Stimulated activated CD8-positive, alpha-beta memory T cell treated with anti-CD3 and anti-CD28 coated beads, Interleukin-7, amount 100 ng/mL, for 48 hours (primary cell): ENCODE measurements around the gene XXYLT1.
"Not testable (repeated sequence)": the region's sequence is repeated elsewhere in the genome, so short reads cannot be mapped to it uniquely, and the experiment has no call there.

Source experiments
- DNase-seq, 2 donors: peaks; one replicate each; pipeline ENCODE4 v3.0.0-alpha.2; 2020; ENCODE audit warnings: low read depth in 1 of 2; ENCODE audit errors: extremely low read depth in 1 of 2

Gene XXYLT1

GRCh38 chr3:195187609-195188425, 83.1 kb downstream of the XXYLT1 start:
- no peak for DNase-seq

DNA sequence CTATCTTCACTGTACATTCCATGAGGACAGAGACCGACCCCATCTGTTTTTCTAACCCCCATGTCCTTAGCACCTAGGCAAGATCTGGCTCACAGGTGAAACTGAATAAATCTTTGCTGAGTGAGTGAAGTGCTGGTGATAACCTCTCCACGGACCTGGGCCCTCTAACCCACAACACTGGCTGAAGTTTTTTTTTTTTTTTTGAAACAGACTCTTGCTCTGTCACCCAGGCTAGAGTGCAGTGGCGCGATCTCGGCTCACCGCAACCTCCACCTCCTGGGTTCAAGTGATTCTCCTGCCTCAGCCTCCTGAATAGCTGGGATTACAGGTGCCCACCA, 84.3 kb downstream of the XXYLT1 start:
- DNase-seq = not testable (repeated sequence)

- DNase-seq = no peak
Measured at GRCh38 chr3:195186041-195186709, 84.8 kb downstream of the XXYLT1 start.

DNA sequence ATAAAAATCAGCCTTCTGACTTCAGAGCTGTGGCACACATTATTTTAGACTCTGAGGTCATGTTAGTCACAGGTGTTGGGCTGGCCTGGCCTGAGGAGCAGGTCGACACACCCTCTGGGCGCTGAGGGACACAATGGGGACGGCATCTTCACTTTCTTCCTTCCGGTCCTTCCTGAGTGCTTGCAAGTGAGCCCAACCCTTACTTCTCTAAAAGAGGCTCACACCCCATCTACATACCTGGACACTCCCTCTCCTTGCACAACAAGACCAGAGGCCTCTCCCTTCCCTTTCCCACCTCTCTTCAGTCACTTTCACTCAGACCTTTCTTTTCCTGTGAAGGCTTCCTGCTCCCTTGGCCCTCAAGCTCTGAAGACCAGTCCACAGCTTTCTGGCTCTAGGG, 85.4 kb downstream of the XXYLT1 start:
- DNase-seq = no peak

DNA sequence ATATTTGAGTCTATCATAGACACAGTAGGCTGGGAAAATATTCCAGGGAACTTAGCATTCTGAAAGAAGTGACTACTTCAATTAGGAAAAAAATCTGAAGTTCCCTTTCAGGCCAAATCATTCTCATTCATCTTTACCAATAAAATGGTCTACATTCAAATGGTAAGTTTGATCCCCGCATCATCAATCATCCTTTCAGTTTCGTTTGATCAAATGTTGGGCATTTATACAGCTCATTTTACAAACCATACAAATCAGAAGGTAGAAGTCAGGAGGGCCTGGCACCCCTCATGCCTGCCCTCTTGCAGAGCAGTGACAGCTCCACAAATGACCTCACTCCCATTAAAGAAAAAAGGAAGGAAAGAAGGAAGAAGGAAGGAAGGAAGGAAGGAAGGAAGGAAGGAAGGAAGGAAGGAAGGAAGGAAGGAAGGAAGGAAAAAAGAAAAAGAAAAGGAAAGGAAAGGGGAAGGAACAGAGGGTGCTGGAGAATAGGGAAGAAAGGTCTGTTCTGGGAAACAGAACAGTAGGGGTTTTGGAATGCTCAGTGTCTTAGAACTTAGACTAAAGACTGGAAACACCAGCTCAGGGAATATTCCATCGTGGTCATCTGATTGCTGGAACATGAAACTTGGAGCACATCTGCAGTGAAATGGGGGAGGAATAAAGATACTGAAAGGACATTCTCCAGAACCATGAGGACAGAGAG, 86.1 kb downstream of the XXYLT1 start:
- no peak for DNase-seq

DNA sequence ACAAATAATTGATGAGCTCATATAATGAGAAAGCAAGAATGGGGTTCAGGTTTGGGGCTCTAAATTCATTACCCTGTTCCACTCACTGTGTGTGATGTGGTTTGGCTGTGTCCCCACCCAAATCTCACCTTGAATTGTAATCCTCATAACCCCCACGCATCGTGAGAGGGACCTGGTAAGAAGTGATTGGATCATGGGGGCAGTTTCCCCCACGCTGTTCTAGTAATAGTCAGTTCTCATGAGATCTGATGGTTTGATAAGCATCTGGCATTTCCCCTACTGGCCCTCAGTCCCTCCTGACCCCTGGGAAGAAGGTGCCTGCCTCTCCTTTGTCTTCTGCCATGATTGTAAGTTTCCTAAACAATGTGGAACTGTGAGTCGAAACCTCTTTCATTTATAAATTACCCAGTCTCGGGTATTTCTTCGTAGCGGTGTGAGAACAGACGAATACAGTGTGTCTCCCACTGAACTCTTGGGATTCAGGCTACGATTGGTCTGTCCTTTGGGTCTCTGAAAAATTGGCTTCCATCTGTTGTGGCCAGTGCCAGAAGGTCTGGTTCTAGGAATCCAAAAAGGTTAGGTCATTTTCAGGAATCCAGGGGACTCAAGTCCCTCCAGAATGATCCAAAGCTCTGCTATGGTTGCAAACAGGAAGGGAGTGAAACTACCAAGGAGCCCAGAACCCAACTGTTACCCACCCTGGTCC, 87.7 kb downstream of the XXYLT1 start:
- peak in 1 of 2 donors; percentile 17 for DNase-seq

- DNase-seq = no peak
Measured at GRCh38 chr3:195182470-195182795, 88.5 kb downstream of the XXYLT1 start.

GRCh38 chr3:195181741-195182469, 89.1 kb downstream of the XXYLT1 start:
- no peak for DNase-seq

DNA sequence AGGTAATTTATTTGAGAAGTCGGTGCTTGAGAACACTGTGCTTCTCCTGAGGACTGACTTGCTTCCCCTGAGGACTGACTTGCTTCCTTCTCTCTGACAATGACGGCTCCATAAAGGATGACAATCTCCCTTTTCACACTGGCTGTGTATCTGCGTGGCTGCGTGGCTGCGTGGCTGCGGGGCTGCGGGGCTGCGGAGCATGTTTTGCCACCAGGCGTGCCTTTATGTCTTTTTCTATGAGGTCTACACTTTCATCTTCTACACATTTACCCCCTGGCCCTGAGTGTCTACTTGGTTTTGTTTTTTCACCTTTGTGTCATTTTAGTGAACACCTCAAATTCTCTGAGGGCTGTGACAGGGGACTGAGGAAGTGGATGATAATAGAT, 89.9 kb downstream of the XXYLT1 start:
- DNase-seq = no peak

DNA sequence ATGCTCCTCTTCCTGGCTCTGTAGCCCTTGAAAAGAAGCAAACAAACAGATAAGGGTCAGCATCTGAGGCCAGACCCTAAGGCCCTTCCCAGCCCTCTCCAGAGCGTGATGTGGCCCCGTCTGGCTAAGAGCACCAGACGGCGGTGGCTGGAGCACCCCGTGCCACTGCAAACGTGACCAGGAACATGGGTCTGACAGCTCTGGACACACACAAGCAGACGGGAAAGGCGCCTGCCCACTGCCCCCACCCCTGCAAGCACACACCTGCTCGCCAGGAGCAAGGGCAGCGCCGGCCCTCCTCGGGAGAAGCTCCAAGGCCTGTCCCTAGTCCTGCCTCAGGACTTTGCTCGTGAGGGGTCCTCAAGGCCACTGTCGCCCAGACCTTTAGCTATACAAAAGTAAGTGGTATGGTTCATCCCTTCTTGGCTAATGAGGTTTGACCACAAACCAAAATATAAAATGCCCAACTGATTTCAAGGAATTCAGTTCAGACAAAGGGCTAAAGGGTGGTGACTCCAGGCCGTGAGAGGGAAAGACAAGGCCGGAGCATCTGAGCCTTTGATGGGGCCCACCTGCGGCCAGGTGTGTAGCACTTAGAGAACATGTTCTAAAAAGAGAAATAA, 90.4 kb downstream of the XXYLT1 start:
- no peak for DNase-seq

DNA sequence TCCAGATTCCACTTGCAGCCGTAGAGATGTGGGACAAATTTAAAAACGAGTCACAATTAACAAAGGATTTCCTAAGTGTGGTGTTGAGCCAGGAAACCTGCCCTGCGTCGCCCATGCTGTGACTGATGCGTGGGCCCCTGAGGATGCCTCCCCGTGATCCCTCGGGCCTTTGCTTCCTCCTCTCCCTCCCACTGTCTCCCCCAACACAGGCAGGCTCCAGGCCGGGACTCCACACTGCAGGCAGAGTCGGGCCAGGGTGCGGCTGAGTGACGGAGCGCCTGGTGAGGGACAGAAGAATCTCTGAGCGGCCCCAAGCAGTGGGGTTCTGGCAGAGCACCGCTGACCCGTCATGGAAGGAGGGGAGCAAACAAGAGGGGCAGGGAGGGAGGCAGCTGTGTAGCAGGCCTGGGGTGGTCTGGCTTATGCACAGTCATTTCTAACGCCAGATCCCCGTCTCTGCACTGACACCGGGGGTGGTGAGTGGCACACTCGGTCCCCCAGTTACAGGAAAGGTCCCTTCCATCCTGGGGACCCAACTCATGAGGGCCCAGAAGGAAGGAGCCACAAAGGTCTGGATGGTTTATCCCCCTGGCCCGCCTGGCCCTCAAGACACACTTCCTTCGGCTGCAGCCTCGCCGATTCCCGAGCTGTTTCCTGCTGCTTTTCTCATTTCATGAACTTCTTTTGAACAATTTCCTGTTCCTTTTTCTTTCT, 91.0 kb downstream of the XXYLT1 start:
- DNase-seq = no peak

DNA sequence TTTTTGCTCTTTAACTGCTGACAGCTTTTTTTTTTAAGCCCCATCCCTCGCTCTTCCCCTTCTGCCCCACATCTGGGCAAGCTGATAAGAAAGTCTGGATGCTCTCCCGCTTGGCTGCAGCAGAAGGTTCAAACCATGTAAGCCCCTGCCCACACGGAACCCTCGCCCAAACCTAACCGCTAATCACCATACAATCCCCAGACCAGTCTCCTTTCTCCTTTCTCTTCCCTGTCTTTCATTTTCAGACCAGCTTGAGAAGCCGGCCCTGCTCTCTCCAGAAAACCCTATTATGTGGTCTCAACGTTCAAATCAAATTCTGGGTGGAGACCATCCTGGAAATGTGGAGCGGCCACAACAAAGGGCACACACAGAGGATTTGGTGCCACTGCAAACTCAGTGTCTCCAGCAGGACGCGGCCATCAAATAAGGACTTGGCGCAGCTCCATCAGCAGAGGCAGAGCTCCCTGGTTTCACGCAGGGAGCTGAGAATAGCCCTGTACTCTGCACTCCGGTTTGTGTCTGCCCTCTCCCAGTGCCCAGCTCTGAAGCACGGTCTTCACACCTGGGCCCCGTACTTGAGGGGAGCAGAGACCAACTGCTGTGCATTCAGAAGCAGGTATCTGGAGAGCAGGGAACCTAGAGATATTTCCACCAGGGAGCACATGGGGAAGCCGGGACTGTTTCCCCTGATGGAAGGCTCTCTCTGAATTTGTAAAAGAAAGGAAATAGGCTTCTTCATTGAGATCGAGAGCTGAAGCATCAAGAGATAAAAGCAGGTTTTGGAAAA, 92.6 kb downstream of the XXYLT1 start:
- DNase-seq = no peak

DNA sequence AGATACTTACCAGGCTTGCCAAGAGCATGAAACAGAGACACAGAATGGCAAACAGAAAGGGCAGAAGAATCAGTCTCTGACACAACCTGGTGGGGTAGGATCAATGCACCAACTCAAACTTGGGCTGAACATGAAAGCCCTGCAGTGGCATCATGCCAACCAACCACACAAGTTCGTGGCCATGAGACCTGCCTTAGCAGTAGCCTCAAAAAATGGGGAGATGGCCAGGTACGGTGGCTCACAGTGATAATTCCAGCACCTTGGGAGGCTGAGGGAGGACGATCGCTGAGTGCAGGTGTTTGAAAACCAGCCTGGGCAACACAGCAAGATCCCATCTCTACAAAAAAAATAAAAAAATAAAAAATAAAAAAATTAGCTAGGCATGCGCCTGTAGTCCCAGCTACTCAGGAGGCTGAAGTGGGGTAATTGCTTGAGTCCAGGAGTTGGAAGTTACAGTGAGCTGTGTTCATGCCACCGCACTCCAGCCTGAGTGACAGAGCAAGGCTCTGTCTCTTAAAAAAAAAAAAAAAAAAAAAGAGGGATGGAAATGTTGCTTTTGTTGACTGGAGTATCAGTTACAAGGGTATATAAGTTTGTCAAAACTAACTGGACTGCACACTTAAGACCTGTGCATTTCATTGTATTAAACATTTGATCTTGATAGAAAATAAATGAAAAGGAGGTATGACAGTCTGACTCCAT, 93.4 kb downstream of the XXYLT1 start:
- DNase-seq = no peak

GRCh38 chr3:195176776-195177175, 94.2 kb downstream of the XXYLT1 start:
- no peak for DNase-seq

- DNase-seq = no peak
Measured at GRCh38 chr3:195175476-195176337, 95.3 kb downstream of the XXYLT1 start.

GRCh38 chr3:195175076-195175475, 95.9 kb downstream of the XXYLT1 start:
- no peak for DNase-seq

DNA sequence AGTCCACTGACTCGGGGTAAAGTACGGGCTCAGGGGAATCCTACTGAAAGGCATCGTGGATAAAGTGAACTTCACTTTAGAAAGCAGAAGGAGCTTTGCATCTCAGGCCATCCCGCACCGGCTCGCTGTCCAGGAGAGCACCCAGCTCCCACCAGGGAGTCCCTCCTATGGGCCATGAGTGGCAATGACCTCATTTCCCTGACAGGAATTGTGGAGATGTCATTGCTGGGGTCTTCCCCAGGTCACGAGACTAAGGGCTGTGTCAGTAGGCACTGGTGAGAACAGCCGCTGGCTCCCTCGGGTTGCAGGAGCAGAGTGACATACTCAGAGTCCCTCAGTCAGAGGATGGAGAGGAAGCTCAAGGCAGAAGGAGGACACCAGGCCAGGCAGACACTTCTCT, 97.3 kb downstream of the XXYLT1 start:
- DNase-seq = no peak
